HL-60 (cell line): ENCODE measurements around the gene PLEKHG7.
"Not testable (repeated sequence)": the region's sequence is repeated elsewhere in the genome, so short reads cannot be mapped to it uniquely, and the experiment has no call there.

Experiments used
- DNase-seq, 2 experiments: peaks; one replicate each; pipeline ENCODE4 v3.0.0-alpha.2; 2010 to 2020; ENCODE audit warnings: low read depth in 1 of 2, low spot score in 1 of 2
- H3K27ac ChIP-seq: fragments of 250-450 bp; sonication (Bioruptor Pico); replicated peaks from 2 replicates; pipeline ENCODE4 v1.5.1; 2020; ENCODE audit warnings: mild to moderate bottlenecking, moderate library complexity
- H3K27me3 ChIP-seq: fragments of 250-450 bp; sonication (Bioruptor Pico); 2 replicates; pipeline ENCODE4 v1.5.1; 2021; ENCODE audit warnings: mild to moderate bottlenecking, moderate library complexity; ENCODE audit not compliant: insufficient read depth, poor library complexity, severe bottlenecking
- H3K4me3 ChIP-seq: replicated peaks from 2 replicates; pipeline ENCODE4 v1.5.1; 2011; ENCODE audit warnings: mild to moderate bottlenecking, control low read depth, low read length; ENCODE audit not compliant: insufficient read depth
- CTCF ChIP-seq: IDR thresholded peaks from one replicate; pipeline ENCODE4 v1.5.1; 2011; ENCODE audit warnings: low read length, control low read depth, inconsistent platforms; ENCODE audit not compliant: insufficient read depth
- GABPA ChIP-seq: IDR thresholded peaks from 2 replicates; pipeline ENCODE4 v1.6.1; 2012; ENCODE audit warnings: low read depth
- POLR2AphosphoS5 ChIP-seq: IDR thresholded peaks from 2 replicates; pipeline ENCODE4 v1.6.1; 2012; ENCODE audit warnings: low read depth
- REST ChIP-seq: IDR thresholded peaks from 2 replicates; pipeline ENCODE4 v1.6.1; 2012; ENCODE audit warnings: low read depth; ENCODE audit not compliant: insufficient replicate concordance
- SPI1 ChIP-seq: IDR thresholded peaks from 2 replicates; pipeline ENCODE4 v1.6.1; 2012; ENCODE audit warnings: low read depth, mild to moderate bottlenecking, borderline replicate concordance
- long read RNA-seq: library from polyadenylated mRNA; unstranded; transcript quantifications from one replicate; pipeline ENCODE4 v2.0.0, GENCODE V29; 2020

PLEKHG7 gene
- long read RNA-seq, partial matches to known transcripts = 0 of 1 reads
- long read RNA-seq, other reads (novel, unspliced or antisense) = 1 of 1 reads

GRCh38 chr12:92702754-92703679 is at the start of gene PLEKHG7:
Gene PLEKHG7 (plus strand): TSS chr12:92702989. CDS start chr12:92706632, 3,643 bp downstream.
- no peak within 1 kb of the TSS for H3K27ac ChIP-seq
- no peak for DNase-seq
- H3K4me3 ChIP-seq = no peak within 1 kb of the TSS
- H3K27me3 ChIP-seq = no peaks in the 10 kb centered on the region
- no peak for TF ChIP-seq CTCF
- TF ChIP-seq GABPA = no peak
- TF ChIP-seq SPI1 = no peak; the same call in 1 of the 2 replicates
- no peak for TF ChIP-seq REST
- TF ChIP-seq POLR2AphosphoS5 = no peak

- DNase-seq, H3K4me3 ChIP-seq, H3K27me3 ChIP-seq, H3K27ac ChIP-seq: not testable (repeated sequence)
Observed at GRCh38 chr12:92654256-92654655, 48.5 kb upstream of the PLEKHG7 start.

GRCh38 chr12:92654929-92655328 is 47.9 kb upstream of the PLEKHG7 start:
- no peak for DNase-seq
- H3K27me3 ChIP-seq = no peaks in the 10 kb centered on the region
- no peak for TF ChIP-seq POLR2AphosphoS5
- TF ChIP-seq SPI1 = no peak
- TF ChIP-seq GABPA = no peak
- no peak for TF ChIP-seq CTCF
- TF ChIP-seq REST = no peak
- H3K4me3 ChIP-seq = no peak overlapping the region
- no peak overlapping the region for H3K27ac ChIP-seq

GRCh38 chr12:92656911-92657310 is 45.9 kb upstream of the PLEKHG7 start:
- DNase-seq = no peak
- Histone ChIP-seq H3K27me3 (no peaks in the 10 kb centered on the region), H3K27ac (no peak overlapping the region), H3K4me3 (no peak overlapping the region)
- TF ChIP-seq CTCF (no peak), POLR2AphosphoS5 (no peak), REST (no peak), GABPA (no peak), SPI1 (no peak)
